Panc1 (cell line): ENCODE data around the gene SCRN1. TPM values are rescaled to one million over a fixed set of nuclear protein-coding genes. Genes with fewer than 3 reads are reported as not detected.

ENCODE experiments used
- ATAC-seq: fragments of 200-7000 bp; cut with Tn5 transposase; 2 replicates; pipeline ENCODE4 v1.9.1; 2020; ENCODE audit warnings: mild to moderate bottlenecking, moderate library complexity
- BruUV-seq: library from RNA; stranded (reverse); fragments of 400-500 nt; replicated peaks from 2 replicates; lab custom pipeline; 2021; lab: Mats Ljungman, UMichigan
- CTCF ChIA-PET: fragments of 300-600 bp; sonication (Branson Sonifier 250); formaldehyde crosslinking; loops from one replicate; lab custom pipeline; 2022; ENCODE audit warnings: antibody characterized with exemption; lab: Charles Lee
- POLR2A ChIA-PET: fragments of 300-600 bp; sonication (Branson Sonifier 250); formaldehyde crosslinking; loops from one replicate; lab custom pipeline; 2022; ENCODE audit warnings: antibody characterized with exemption; lab: Charles Lee
- DNase-seq: peaks from one replicate; pipeline ENCODE4 v3.0.0-alpha.2; 2010; ENCODE audit warnings: low read depth, low spot score
- H3K27ac ChIP-seq: 2 replicates; pipeline ENCODE4 v1.5.1; 2011; ENCODE audit warnings: mild to moderate bottlenecking, low read length, inconsistent platforms
- H3K27me3 ChIP-seq: fragments of 200-500 bp; sonication (Bioruptor generic); 2 replicates; pipeline ENCODE4 v1.6.0; 2014; ENCODE audit warnings: low read length, inconsistent platforms; ENCODE audit not compliant: control insufficient read depth, insufficient read depth
- H3K36me3 ChIP-seq: fragments of 200-500 bp; sonication (Bioruptor generic); 2 replicates; pipeline ENCODE4 v1.5.1; 2014; ENCODE audit warnings: inconsistent platforms, mild to moderate bottlenecking, low read length, moderate library complexity; ENCODE audit not compliant: control insufficient read depth, insufficient read depth
- H3K4me1 ChIP-seq: 2 replicates; pipeline ENCODE4 v1.5.1; 2011; ENCODE audit warnings: inconsistent platforms, mild to moderate bottlenecking, low read length, moderate library complexity; ENCODE audit not compliant: control insufficient read depth, insufficient read depth
- H3K4me3 ChIP-seq, 2 experiments: 2 replicates each; pipeline ENCODE4 v1.5.1; 2011 to 2012; ENCODE audit warnings: low read depth in 2 of 2, low read length in 2 of 2, mild to moderate bottlenecking in 2 of 2, inconsistent platforms in 1 of 2, moderate library complexity in 1 of 2
- H3K9me3 ChIP-seq: fragments of 200-500 bp; sonication (Bioruptor generic); 2 replicates; pipeline ENCODE4 v1.5.1; 2014; ENCODE audit warnings: low read depth, mild to moderate bottlenecking, inconsistent platforms, low read length, moderate library complexity; ENCODE audit not compliant: control insufficient read depth, insufficient read depth
- CTCF ChIP-seq: fragments of 450-650 bp; IDR thresholded peaks from 2 replicates; pipeline ENCODE4 v1.5.1; 2017; ENCODE audit warnings: mild to moderate bottlenecking
- POLR2AphosphoS5 ChIP-seq: IDR thresholded peaks from 2 replicates; pipeline ENCODE4 v1.6.1; 2012; ENCODE audit warnings: mild to moderate bottlenecking, low read depth, low read length, moderate library complexity
- REST ChIP-seq, 2 experiments: IDR thresholded peaks; 2 replicates each; pipeline ENCODE4 v1.6.1; 2011 to 2012; ENCODE audit warnings: low read depth in 2 of 2, control low read depth in 1 of 2, low read length in 1 of 2, mild to moderate bottlenecking in 1 of 2, moderate library complexity in 1 of 2; ENCODE audit not compliant: insufficient read depth in 1 of 2
- SIN3A ChIP-seq: IDR thresholded peaks from 2 replicates; pipeline ENCODE4 v1.6.1; 2012; ENCODE audit warnings: low read depth, mild to moderate bottlenecking, low read length, moderate library complexity, borderline replicate concordance; ENCODE audit not compliant: insufficient read depth
- TCF7L2 ChIP-seq: IDR thresholded peaks from 2 replicates; pipeline ENCODE4 v1.6.1; 2011; ENCODE audit warnings: mild to moderate bottlenecking, low read depth, low read length, inconsistent platforms
- in situ Hi-C: cut with HindIII; loops from 2 replicates; pipeline ENCODE4 v1.10.0; 2016; ENCODE audit warnings: low sequenced_read_pairs, low pct_unique_long_range_greater_than_20kb
- intact Hi-C: fragments of 100-400 bp; cut with micrococcal nuclease; formaldehyde crosslinking; loops from one replicate; pipeline ENCODE4 v1.10.0; 2022; ENCODE audit not compliant: unreplicated experiment
- total RNA-seq: library from RNA; stranded (reverse); gene quantifications from one replicate; pipeline ENCODE4 v1.2.1, GENCODE V29; 2021; ENCODE audit not compliant: unreplicated experiment

SCRN1 gene
- total RNA-seq, 1 experiment from 2014 or later = 189 TPM

- Histone ChIP-seq H3K4me3 (no peak overlapping the region), H3K27me3 (no peaks in the 10 kb centered on the region), H3K9me3 (no peaks in the 10 kb centered on the region), H3K4me1 (no peaks in the 10 kb centered on the region), H3K27ac (no peak overlapping the region), H3K36me3 (peaks cover 8% of the 10 kb centered on the region; the same call in 1 of the 2 replicates)
- ATAC-seq (no peak), DNase-seq (no peak)
- intact Hi-C loops (loop anchor here (10.0 kb wide), 1 partner anchor 285 kb away; no protein-coding TSS in a partner anchor), in situ Hi-C loops (no loop called here)
- ChIA-PET POLR2A (no interaction called here), CTCF (no interaction called here)
- BruUV-seq = no TSS peak
- TF ChIP-seq TCF7L2 (no peak), SIN3A (no peak), POLR2AphosphoS5 (no peak), REST (IDR thresholded peaks at IDR 0.05; ENCODE audit: insufficient read depth in 1 of 2, low read depth in 2 of 2, low read length in 1 of 2) (no peak), CTCF (no peak)
These were observed 69.8 kb downstream of the SCRN1 start for GRCh38 chr7:29919790-29920189.

GRCh38 chr7:29918850-29919249 is 70.8 kb downstream of the SCRN1 start:
- TF ChIP-seq CTCF = no peak
- no peak for TF ChIP-seq TCF7L2
- TF ChIP-seq REST (IDR thresholded peaks at IDR 0.05; ENCODE audit: insufficient read depth in 1 of 2, low read depth in 2 of 2, low read length in 1 of 2) = no peak
- TF ChIP-seq POLR2AphosphoS5 = no peak
- no peak for TF ChIP-seq SIN3A
- no TSS peak for BruUV-seq
- ATAC-seq = no peak
- DNase-seq = no peak
- no peaks in the 10 kb centered on the region for H3K9me3 ChIP-seq
- POLR2A ChIA-PET = no interaction called here
- no peak overlapping the region for H3K4me3 ChIP-seq
- in situ Hi-C loops = no loop called here
- CTCF ChIA-PET = no interaction called here
- H3K27ac ChIP-seq = no peak overlapping the region
- intact Hi-C loops = no loop called here
- no peaks in the 10 kb centered on the region for H3K4me1 ChIP-seq
- H3K36me3 ChIP-seq = peaks cover 8% of the 10 kb centered on the region; the same call in 1 of the 2 replicates
- H3K27me3 ChIP-seq = no peaks in the 10 kb centered on the region
